MM.1S (cell line): ENCODE data around the gene RASGRP1.

Experiments used
- DNase-seq: peaks from one replicate; pipeline ENCODE4 v3.0.0-alpha.2; 2015
- H2AFZ ChIP-seq: fragments of 300-600 bp; sonication (generic); 2 replicates; pipeline ENCODE4 v1.6.0; 2016; ENCODE audit warnings: antibody characterized with exemption, low read length
- H3F3A ChIP-seq: fragments of 300-600 bp; sonication (generic); 2 replicates; pipeline ENCODE4 v1.6.1; 2016; ENCODE audit warnings: mild to moderate bottlenecking, antibody characterized with exemption, low read length, moderate library complexity, mixed read lengths; ENCODE audit not compliant: insufficient read depth
- H3K27ac ChIP-seq: fragments of 300-600 bp; sonication (generic); 2 replicates; pipeline ENCODE4 v1.5.1; 2016; ENCODE audit warnings: mild to moderate bottlenecking, low read length
- H3K27me3 ChIP-seq: fragments of 300-600 bp; sonication (generic); replicated peaks from 2 replicates; pipeline ENCODE4 v1.6.0; 2016; ENCODE audit warnings: low read length; ENCODE audit not compliant: insufficient read depth
- H3K36me3 ChIP-seq: fragments of 300-600 bp; sonication (generic); replicated peaks from 2 replicates; pipeline ENCODE4 v1.6.1; 2016; ENCODE audit warnings: mild to moderate bottlenecking, low read length, mixed read lengths; ENCODE audit not compliant: insufficient read depth
- H3K4me1 ChIP-seq: fragments of 300-600 bp; sonication (generic); 2 replicates; pipeline ENCODE4 v1.6.1; 2016; ENCODE audit warnings: low read length, mixed read lengths
- H3K4me2 ChIP-seq: fragments of 300-600 bp; sonication (generic); 2 replicates; pipeline ENCODE4 v1.6.0; 2016; ENCODE audit warnings: low read depth, low read length
- H3K4me3 ChIP-seq: fragments of 300-600 bp; sonication (generic); 2 replicates; pipeline ENCODE4 v1.5.1; 2016; ENCODE audit warnings: low read length, mixed read lengths
- H3K79me2 ChIP-seq: fragments of 300-600 bp; sonication (generic); 2 replicates; pipeline ENCODE4 v1.6.1; 2016; ENCODE audit warnings: mixed run types, low read length, mixed read lengths
- H3K9ac ChIP-seq: fragments of 300-600 bp; sonication (generic); 2 replicates; pipeline ENCODE4 v1.6.1; 2016; ENCODE audit warnings: low read length, mixed read lengths
- H3K9me2 ChIP-seq: fragments of 300-600 bp; sonication (generic); replicated peaks from 2 replicates; pipeline ENCODE4 v1.6.1; 2016; ENCODE audit warnings: mild to moderate bottlenecking, low read length, mixed read lengths; ENCODE audit not compliant: insufficient read depth
- H3K9me3 ChIP-seq: fragments of 300-600 bp; sonication (generic); replicated peaks from 2 replicates; pipeline ENCODE4 v1.6.1; 2016; ENCODE audit warnings: mild to moderate bottlenecking, low read length, mixed read lengths; ENCODE audit not compliant: insufficient read depth
- H4K20me1 ChIP-seq: fragments of 300-600 bp; sonication (generic); 2 replicates; pipeline ENCODE4 v1.6.1; 2016; ENCODE audit warnings: mild to moderate bottlenecking, low read length, moderate library complexity, mixed read lengths; ENCODE audit not compliant: insufficient read depth
- EZH2 ChIP-seq: fragments of 300-600 bp; sonication (generic); optimal IDR thresholded peaks from 2 replicates; pipeline ENCODE3; 2017; ENCODE audit warnings: low read depth, mild to moderate bottlenecking, antibody characterized with exemption, low read length, mixed read lengths
- EZH2phosphoT487 ChIP-seq: fragments of 300-600 bp; sonication (generic); IDR thresholded peaks from 2 replicates; pipeline ENCODE4 v1.6.1; 2018; ENCODE audit warnings: antibody characterized with exemption, low read length
- TF ChIP-seq, protein P1 (sequence below): fragments of 300-600 bp; sonication (generic); IDR thresholded peaks from 2 replicates; pipeline ENCODE4 v1.5.1; 2016; ENCODE audit warnings: antibody characterized with exemption, low read length, mixed read lengths

Gene RASGRP1

DNA sequence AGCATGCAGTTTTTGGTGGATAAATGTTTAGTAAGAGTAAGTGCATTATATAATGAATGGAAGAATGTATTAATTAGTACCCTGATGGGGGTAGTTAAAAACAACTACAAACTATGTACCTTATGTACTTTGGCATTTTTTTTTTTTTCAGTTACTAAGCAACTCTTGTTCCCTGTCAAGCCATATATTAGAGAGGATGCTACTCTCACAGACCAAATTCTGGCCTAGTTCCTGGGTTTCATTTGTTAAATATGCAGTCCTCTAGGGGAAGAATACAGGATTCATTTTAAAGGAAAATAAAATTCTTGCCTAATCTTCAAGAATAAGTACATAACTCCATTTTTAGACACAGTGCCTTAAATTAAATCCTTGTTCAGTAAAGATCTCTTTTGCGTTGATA, 93.8 kb downstream of the RASGRP1 start:
- Histone ChIP-seq H3K9me3 (no peaks in the 10 kb centered on the region), H4K20me1 (no peaks in the 10 kb centered on the region), H3K27ac (no peak overlapping the region), H3K4me3 (no peak overlapping the region), H3K4me1 (no peaks in the 10 kb centered on the region), H3F3A (no peaks in the 10 kb centered on the region), H3K79me2 (0 out of 2 replicates have a peak, but pooled peaks cover 2% of the 10 kb centered on the region), H3K27me3 (no peaks in the 10 kb centered on the region), H3K36me3 (0 out of 2 replicates have a peak, but pooled peaks cover 4% of the 10 kb centered on the region), H3K9ac (no peak overlapping the region), H2AFZ (no peak overlapping the region), H3K4me2 (no peak overlapping the region), H3K9me2 (no peaks in the 10 kb centered on the region)
- no peak for DNase-seq
- TF ChIP-seq EZH2 = no peak
- TF ChIP-seq, protein P1, sequence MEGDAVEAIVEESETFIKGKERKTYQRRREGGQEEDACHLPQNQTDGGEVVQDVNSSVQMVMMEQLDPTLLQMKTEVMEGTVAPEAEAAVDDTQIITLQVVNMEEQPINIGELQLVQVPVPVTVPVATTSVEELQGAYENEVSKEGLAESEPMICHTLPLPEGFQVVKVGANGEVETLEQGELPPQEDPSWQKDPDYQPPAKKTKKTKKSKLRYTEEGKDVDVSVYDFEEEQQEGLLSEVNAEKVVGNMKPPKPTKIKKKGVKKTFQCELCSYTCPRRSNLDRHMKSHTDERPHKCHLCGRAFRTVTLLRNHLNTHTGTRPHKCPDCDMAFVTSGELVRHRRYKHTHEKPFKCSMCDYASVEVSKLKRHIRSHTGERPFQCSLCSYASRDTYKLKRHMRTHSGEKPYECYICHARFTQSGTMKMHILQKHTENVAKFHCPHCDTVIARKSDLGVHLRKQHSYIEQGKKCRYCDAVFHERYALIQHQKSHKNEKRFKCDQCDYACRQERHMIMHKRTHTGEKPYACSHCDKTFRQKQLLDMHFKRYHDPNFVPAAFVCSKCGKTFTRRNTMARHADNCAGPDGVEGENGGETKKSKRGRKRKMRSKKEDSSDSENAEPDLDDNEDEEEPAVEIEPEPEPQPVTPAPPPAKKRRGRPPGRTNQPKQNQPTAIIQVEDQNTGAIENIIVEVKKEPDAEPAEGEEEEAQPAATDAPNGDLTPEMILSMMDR = no peak
- TF ChIP-seq EZH2phosphoT487 = no peak

DNA sequence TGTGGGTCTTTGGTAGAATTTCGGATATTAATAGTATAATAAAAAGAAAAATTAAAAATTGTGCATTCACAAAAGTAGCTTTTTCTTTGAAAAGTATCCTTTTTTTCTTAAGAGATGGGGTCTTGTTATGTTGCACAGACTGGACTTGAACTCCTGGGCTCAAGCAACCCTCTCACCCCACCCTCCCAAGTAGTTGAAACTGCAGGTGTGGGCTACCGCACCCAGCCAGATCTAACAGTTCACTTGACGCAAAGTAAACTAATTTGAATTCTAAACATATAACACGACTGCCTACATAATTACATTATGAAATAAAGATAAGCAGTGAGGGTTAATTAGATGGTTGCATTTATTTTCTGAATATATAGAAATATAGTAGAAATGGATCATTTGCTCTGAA, 99.9 kb downstream of the RASGRP1 start:
- Histone ChIP-seq H3K9me2 (no peaks in the 10 kb centered on the region), H3K36me3 (no peaks in the 10 kb centered on the region), H3K4me1 (no peaks in the 10 kb centered on the region; the same call in 1 of the 2 replicates), H3K4me2 (no peak overlapping the region), H3K27me3 (no peaks in the 10 kb centered on the region), H3K9me3 (no peaks in the 10 kb centered on the region), H3K79me2 (peaks cover 58% of the 10 kb centered on the region), H2AFZ (no peak overlapping the region), H3K4me3 (no peak overlapping the region), H3K9ac (no peak overlapping the region), H3K27ac (no peak overlapping the region), H4K20me1 (no peaks in the 10 kb centered on the region), H3F3A (no peaks in the 10 kb centered on the region)
- no peak for TF ChIP-seq EZH2phosphoT487
- no peak for DNase-seq

DNA sequence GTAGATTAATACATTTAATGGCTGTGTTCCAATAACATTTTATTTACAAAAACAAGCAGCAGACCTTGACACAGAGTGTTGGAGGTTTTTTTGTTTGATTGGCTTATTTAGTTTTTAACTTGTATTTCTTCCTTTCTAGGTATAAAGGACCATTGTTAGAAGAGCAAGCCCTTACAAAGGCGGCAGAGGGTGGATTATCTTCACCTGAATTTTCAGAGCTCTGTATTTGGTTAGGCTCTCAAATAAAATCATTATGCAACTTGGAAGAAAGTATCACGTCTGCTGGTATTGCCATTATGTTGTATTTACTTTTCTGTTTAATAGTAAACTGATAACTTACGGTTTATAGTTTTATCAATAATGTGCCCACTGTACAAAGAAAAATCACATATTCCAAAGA, 100.7 kb downstream of the RASGRP1 start:
- DNase-seq = no peak
- no peaks in the 10 kb centered on the region for H4K20me1 ChIP-seq
- H3F3A ChIP-seq = no peaks in the 10 kb centered on the region
- no peaks in the 10 kb centered on the region for H3K9me3 ChIP-seq
- H3K4me2 ChIP-seq = no peak overlapping the region
- H3K27me3 ChIP-seq = no peaks in the 10 kb centered on the region
- no peaks in the 10 kb centered on the region for H3K36me3 ChIP-seq
- TF ChIP-seq, protein P1 = no peak
- no peak overlapping the region for H3K9ac ChIP-seq
- H3K4me1 ChIP-seq = no peaks in the 10 kb centered on the region; the same call in 1 of the 2 replicates
- H3K4me3 ChIP-seq = no peak overlapping the region
- H3K79me2 ChIP-seq = peaks cover 66% of the 10 kb centered on the region
- H2AFZ ChIP-seq = no peak overlapping the region
- H3K27ac ChIP-seq = no peak overlapping the region
- no peaks in the 10 kb centered on the region for H3K9me2 ChIP-seq

DNA sequence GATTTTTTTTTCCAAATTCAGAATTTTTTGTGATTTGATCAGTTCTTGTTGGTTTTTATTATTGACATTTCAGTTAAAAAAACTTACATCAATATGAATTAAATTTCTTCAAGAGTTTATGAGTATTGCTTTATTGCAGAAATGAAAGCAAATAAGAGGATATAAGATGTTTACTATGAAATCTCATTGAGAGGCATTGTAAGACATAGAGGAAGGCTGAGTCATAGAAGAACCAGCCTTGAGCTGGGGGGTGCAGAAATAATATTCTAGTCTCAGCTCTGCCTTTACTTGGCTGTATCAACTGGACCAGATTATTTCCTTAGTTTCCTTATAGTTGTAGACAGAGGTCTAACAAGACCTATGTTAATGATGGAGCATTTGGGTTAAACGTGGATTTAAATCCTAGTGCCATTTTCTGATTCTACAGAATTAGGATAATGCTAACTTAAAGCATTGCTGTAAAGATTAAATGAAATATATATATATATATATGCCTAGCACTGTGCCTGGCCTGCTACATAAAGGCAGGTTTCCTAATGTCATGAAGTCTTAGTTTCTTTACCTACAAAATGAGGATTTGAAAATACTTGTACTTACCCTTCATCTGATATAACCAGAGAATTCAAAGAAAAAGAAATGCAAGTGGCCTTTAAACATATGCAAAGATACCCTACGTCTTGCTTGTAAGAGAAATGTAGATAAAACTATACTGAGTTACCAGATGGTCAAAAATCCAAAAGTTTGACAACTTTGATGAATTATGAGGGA, 103.4 kb downstream of the RASGRP1 start:
- H3K4me1 ChIP-seq = no peaks in the 10 kb centered on the region; the same call in 1 of the 2 replicates
- no peak for DNase-seq

More for the DNA sequence above, 103.4 kb downstream of the RASGRP1 start:
- 0 out of 2 replicates have a peak, but pooled peaks cover 2% of the 10 kb centered on the region for H4K20me1 ChIP-seq
- H2AFZ ChIP-seq = no peak overlapping the region
- no peaks in the 10 kb centered on the region for H3K27me3 ChIP-seq
- H3K4me2 ChIP-seq = no peak overlapping the region
- no peaks in the 10 kb centered on the region for H3K36me3 ChIP-seq
- H3K9me3 ChIP-seq = no peaks in the 10 kb centered on the region
- no peak overlapping the region for H3K9ac ChIP-seq
- TF ChIP-seq, protein P1 = no peak
- TF ChIP-seq EZH2 (no peak), EZH2phosphoT487 (no peak)
- H3K79me2 ChIP-seq = peaks cover 92% of the 10 kb centered on the region
- H3K4me3 ChIP-seq = no peak overlapping the region
- H3F3A ChIP-seq = no peaks in the 10 kb centered on the region
- H3K27ac ChIP-seq = no peak overlapping the region
- H3K9me2 ChIP-seq = no peaks in the 10 kb centered on the region
